ENCODE data around the gene TYMS.

The TYMS gene

GRCh38 chr18:666628-667027 is 9.2 kb downstream of the TYMS start:
- Mint-ChIP-seq H3K36me3 (ENCODE audit: low read depth) (peaks cover 74% of the 10 kb centered on the region), H3K4me1 (no peaks in the 10 kb centered on the region)

DNA sequence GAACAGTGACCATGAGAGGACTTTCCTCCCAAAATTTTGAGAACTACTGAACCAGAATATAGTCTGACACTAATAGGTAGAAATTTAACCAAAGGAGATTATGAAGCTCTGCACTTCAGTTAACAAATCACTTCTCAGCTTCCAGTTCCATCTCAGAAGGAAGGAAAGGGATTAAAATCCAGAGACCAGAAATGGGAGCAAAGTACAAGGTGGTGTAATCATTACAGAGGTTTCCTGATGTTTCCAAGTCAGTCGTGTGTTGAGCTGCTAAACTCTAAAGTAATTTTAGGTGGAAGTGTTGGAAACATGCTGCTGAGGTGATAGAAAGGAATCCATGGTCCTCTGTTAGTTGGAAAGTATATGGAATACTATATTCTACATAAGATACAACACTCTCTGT is 10.8 kb downstream of the TYMS start:
- TF ChIP-seq, protein P1, sequence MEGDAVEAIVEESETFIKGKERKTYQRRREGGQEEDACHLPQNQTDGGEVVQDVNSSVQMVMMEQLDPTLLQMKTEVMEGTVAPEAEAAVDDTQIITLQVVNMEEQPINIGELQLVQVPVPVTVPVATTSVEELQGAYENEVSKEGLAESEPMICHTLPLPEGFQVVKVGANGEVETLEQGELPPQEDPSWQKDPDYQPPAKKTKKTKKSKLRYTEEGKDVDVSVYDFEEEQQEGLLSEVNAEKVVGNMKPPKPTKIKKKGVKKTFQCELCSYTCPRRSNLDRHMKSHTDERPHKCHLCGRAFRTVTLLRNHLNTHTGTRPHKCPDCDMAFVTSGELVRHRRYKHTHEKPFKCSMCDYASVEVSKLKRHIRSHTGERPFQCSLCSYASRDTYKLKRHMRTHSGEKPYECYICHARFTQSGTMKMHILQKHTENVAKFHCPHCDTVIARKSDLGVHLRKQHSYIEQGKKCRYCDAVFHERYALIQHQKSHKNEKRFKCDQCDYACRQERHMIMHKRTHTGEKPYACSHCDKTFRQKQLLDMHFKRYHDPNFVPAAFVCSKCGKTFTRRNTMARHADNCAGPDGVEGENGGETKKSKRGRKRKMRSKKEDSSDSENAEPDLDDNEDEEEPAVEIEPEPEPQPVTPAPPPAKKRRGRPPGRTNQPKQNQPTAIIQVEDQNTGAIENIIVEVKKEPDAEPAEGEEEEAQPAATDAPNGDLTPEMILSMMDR (IDR thresholded peaks at IDR 0.05; ENCODE audit: unreplicated experiment in 3 of 3) = no peak
- H3K4me3 Mint-ChIP-seq = peak overlapping the region in 2 of 3 experiments; percentile 2 to 8
- peaks cover 5% of the 10 kb centered on the region for H3K9me3 Mint-ChIP-seq
- H3K36me3 Mint-ChIP-seq (ENCODE audit: low read depth) = peaks cover 72% of the 10 kb centered on the region
- H3K4me1 Mint-ChIP-seq = no peaks in the 10 kb centered on the region
- no peaks in the 10 kb centered on the region for H3K27me3 Mint-ChIP-seq (ENCODE audit: low read depth)
- H3K27ac Mint-ChIP-seq = peak overlapping the region; percentile 22 to 87 (median 43)

More at GRCh38 chr18:666628-667027, 9.2 kb downstream of the TYMS start:
- TF ChIP-seq, protein P1 (IDR thresholded peaks at IDR 0.05; ENCODE audit: unreplicated experiment in 3 of 3) = no peak
- Mint-ChIP-seq H3K27me3 (ENCODE audit: low read depth) (no peaks in the 10 kb centered on the region), H3K9me3 (peaks cover 10% of the 10 kb centered on the region), H3K4me3 (no peak overlapping the region), H3K27ac (no peak overlapping the region)

- Mint-ChIP-seq H3K4me3 (no peak overlapping the region), H3K4me1 (no peaks in the 10 kb centered on the region)
These were observed 11.6 kb downstream of the TYMS start for GRCh38 chr18:669077-669476.

DNA sequence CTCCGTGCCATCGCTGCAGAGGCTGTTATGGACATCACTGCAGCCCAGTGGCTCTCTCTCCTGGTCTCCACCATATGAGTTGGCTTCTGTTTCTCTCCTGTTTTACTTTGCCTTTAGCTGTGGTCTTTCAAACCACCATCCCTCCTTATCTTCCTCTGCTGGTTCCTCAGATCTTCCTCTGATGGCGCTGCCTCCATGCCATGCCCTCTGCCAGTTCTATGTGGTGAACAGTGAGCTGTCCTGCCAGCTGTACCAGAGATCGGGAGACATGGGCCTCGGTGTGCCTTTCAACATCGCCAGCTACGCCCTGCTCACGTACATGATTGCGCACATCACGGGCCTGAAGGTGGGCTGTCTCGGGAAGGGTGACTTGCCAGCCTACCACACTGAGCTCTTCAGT is 13.1 kb downstream of the TYMS start:
- peaks cover 5% of the 10 kb centered on the region for H3K9me3 Mint-ChIP-seq
- peaks cover 69% of the 10 kb centered on the region for H3K36me3 Mint-ChIP-seq (ENCODE audit: low read depth)
- no peaks in the 10 kb centered on the region for H3K27me3 Mint-ChIP-seq (ENCODE audit: low read depth)
- no peak overlapping the region for H3K4me3 Mint-ChIP-seq
- no peaks in the 10 kb centered on the region for H3K4me1 Mint-ChIP-seq
- TF ChIP-seq, protein P1 (IDR thresholded peaks at IDR 0.05; ENCODE audit: unreplicated experiment in 3 of 3) = no peak
- H3K27ac Mint-ChIP-seq = no peak overlapping the region

More at GRCh38 chr18:669077-669476, 11.6 kb downstream of the TYMS start:
- Mint-ChIP-seq H3K9me3 (peaks cover 5% of the 10 kb centered on the region), H3K36me3 (ENCODE audit: low read depth) (peaks cover 67% of the 10 kb centered on the region), H3K27me3 (ENCODE audit: low read depth) (no peaks in the 10 kb centered on the region), H3K27ac (peak overlapping the region in 1 of 3 experiments; percentile 87)
- TF ChIP-seq, protein P1 (IDR thresholded peaks at IDR 0.05; ENCODE audit: unreplicated experiment in 3 of 3) = no peak

GRCh38 chr18:671405-671804 is 14.0 kb downstream of the TYMS start:
- Mint-ChIP-seq H3K36me3 (ENCODE audit: low read depth) (peaks cover 64% of the 10 kb centered on the region), H3K27ac (no peak overlapping the region), H3K27me3 (ENCODE audit: low read depth) (no peaks in the 10 kb centered on the region), H3K4me1 (no peaks in the 10 kb centered on the region), H3K9me3 (peaks cover 4% of the 10 kb centered on the region), H3K4me3 (no peak overlapping the region)
- TF ChIP-seq, protein P1 (IDR thresholded peaks at IDR 0.05; ENCODE audit: unreplicated experiment in 3 of 3) = no peak

DNA sequence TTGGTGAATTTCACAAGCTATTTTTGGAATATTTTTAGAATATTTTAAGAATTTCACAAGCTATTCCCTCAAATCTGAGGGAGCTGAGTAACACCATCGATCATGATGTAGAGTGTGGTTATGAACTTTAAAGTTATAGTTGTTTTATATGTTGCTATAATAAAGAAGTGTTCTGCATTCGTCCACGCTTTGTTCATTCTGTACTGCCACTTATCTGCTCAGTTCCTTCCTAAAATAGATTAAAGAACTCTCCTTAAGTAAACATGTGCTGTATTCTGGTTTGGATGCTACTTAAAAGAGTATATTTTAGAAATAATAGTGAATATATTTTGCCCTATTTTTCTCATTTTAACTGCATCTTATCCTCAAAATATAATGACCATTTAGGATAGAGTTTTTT is 15.9 kb downstream of the TYMS start:
- Mint-ChIP-seq H3K4me1 (no peaks in the 10 kb centered on the region), H3K9me3 (no peaks in the 10 kb centered on the region), H3K27ac (no peak overlapping the region)

More for the DNA sequence above, 15.9 kb downstream of the TYMS start:
- H3K4me3 Mint-ChIP-seq = no peak overlapping the region
- no peaks in the 10 kb centered on the region for H3K27me3 Mint-ChIP-seq (ENCODE audit: low read depth)
- H3K36me3 Mint-ChIP-seq (ENCODE audit: low read depth) = peaks cover 64% of the 10 kb centered on the region
- TF ChIP-seq, protein P1 (IDR thresholded peaks at IDR 0.05; ENCODE audit: unreplicated experiment in 3 of 3) = no peak

All from nephron (organoid).